OCI-LY1 (cell line): ENCODE measurements around the gene FRMD6.

Experiments
- CTCF ChIP-seq: fragments of 200-600 bp; sonication (generic), shearing (Covaris generic); IDR thresholded peaks from 2 replicates; pipeline ENCODE4 v1.5.1; 2017; ENCODE audit warnings: mild to moderate bottlenecking, antibody characterized with exemption, low read length, moderate library complexity, mixed read lengths
- EZH2 ChIP-seq: fragments of 200-600 bp; sonication (generic), shearing (Covaris generic); IDR thresholded peaks from 2 replicates; pipeline ENCODE4 v1.8.0; 2017; ENCODE audit warnings: borderline replicate concordance, mixed run types, mild to moderate bottlenecking, antibody characterized with exemption, low read length, moderate library complexity, mixed read lengths

DNA sequence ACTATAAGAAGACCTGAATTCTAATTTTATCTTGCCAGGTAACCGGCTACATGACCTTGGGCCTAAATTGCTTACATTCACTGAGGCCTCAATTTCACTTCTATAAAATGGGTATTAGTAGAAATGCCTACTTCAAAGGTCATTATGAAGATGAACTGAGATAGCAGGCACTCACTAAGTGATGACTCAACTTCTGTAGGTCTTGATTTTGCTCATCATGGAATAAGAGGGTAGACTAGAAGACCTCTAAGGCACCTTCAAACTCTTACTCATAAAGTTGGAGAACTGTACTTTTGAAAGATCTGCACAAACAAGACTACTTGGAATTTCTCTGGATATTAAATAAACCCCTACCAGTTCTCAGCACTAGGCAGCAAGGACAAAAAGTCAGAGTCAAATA, 39.3 kb upstream of the FRMD6 start:
- TF ChIP-seq CTCF, result no peak
- TF ChIP-seq EZH2, result no peak
